Epithelial cell of esophagus (primary cell): Measurements from ENCODE around the gene TNP1.

Source experiments
- DNase-seq: peaks from one replicate; pipeline ENCODE4 v3.0.0; 2010; ENCODE audit warnings: low read depth
- H3K4me3 ChIP-seq: 2 replicates; pipeline ENCODE4 v1.5.1; 2011; ENCODE audit warnings: mild to moderate bottlenecking, low read length, control low read depth
- TF ChIP-seq, protein P1 (sequence below): IDR thresholded peaks from 2 replicates; pipeline ENCODE4 v1.5.1; 2011; ENCODE audit warnings: low read depth, mild to moderate bottlenecking, low read length, control low read depth, inconsistent platforms; ENCODE audit not compliant: insufficient read depth; ENCODE audit errors: missing control alignments

The TNP1 gene, protein sequence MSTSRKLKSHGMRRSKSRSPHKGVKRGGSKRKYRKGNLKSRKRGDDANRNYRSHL

DNA sequence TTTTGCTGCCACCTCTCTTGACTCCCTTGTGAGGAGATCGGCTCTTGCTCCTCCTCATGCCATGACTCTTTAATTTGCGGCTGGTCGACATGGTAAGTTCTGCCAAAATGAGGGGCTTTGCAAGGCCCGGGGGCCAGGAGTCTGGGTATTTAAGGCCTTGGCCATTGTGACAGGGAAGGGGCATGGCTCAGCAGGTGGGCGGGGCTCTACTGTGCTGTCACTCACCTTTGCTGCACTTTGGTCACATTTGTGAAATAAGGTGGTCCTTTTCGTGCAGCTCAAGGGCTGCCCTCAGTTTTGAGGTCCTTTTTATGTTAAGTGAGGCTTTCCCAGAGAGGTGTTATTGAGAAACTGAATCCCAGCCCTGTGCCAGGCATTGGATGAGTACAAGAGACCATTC lies at the start of gene TNP1:
TSS of gene TNP1 (minus strand) at position 121 of the 400 bp plus-strand sequence. CDS start at position 91, 30 bp downstream.
- DNase-seq, result no peak
- no peak within 1 kb of the TSS for H3K4me3 ChIP-seq
- TF ChIP-seq, protein P1, sequence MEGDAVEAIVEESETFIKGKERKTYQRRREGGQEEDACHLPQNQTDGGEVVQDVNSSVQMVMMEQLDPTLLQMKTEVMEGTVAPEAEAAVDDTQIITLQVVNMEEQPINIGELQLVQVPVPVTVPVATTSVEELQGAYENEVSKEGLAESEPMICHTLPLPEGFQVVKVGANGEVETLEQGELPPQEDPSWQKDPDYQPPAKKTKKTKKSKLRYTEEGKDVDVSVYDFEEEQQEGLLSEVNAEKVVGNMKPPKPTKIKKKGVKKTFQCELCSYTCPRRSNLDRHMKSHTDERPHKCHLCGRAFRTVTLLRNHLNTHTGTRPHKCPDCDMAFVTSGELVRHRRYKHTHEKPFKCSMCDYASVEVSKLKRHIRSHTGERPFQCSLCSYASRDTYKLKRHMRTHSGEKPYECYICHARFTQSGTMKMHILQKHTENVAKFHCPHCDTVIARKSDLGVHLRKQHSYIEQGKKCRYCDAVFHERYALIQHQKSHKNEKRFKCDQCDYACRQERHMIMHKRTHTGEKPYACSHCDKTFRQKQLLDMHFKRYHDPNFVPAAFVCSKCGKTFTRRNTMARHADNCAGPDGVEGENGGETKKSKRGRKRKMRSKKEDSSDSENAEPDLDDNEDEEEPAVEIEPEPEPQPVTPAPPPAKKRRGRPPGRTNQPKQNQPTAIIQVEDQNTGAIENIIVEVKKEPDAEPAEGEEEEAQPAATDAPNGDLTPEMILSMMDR, result no peak

DNA sequence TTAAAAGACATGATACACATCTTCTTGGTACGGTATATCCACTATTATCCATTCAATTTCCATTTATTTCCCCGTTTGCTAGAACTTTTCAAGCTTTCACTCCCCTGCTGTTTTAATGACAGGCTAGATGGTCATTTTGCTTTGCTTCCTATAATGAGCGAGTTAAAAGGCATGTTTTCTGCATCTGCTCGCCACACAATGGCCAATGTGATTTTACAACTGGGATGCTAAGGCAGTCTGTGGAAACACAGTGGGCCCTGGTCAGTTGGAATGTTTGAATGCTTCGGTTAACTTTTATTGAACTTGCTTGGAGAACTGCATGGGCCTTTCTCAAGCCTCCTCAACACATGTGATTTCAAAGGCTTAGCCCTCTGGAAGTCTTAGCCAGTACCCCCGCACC lies 48.4 kb upstream of the TNP1 start:
- TF ChIP-seq, protein P1, result no peak
- no peak overlapping the region for H3K4me3 ChIP-seq
- DNase-seq, result no peak

DNA sequence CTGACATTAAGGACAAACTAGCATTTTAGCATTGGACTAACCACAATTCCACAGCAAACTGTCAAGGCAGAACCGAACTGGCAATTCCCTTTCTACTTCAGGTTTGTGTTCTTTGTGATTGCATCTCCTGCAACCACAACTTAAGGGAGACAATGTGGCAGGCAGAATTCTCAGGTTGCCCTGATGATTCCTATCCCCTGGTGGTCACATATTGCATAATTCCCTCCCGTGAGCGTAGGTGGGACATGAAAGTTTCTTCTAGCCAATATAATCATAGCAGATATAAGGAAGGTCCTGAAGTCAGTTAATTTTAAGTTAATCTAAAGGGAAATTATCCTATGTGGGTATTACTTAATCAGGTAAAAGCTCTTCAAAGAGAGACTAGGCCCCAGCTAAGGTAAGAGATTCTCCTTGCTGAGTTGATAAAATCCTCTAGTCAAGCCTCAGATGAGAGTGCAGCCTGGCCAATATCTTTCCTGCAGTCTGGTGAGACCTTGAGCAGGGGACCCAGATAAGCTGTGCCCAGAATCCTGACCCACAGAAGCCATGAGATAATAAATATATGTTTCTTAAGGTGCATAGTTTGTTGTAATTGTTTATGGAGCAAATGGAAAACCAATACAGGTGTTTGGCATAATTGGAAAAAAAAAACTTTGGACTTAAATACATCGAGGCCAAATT lies 45.9 kb upstream of the TNP1 start:
- no peak for DNase-seq
- H3K4me3 ChIP-seq, result no peak overlapping the region
- TF ChIP-seq, protein P1, result no peak

DNA sequence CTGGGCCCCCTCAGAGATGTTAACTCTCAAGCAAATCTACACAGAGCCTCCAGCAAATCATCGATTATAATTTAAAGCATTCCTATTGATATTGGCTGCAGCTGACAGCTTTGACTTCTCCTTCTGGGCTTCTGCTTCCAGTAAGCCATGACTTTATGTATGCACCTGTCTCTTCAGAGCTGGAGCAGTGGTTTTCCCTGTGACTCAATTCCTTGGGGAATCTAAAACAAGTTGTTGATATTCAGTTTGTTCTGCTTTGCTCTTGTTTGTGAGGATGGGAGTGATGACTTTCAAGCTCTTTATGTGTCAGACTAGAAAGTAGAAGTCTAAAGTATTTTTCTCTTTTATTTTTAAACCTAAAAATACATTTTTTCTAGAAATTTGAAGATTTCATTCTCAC lies 45.1 kb upstream of the TNP1 start:
- TF ChIP-seq, protein P1, result no peak
- H3K4me3 ChIP-seq, result no peak overlapping the region
- DNase-seq, result no peak

DNA sequence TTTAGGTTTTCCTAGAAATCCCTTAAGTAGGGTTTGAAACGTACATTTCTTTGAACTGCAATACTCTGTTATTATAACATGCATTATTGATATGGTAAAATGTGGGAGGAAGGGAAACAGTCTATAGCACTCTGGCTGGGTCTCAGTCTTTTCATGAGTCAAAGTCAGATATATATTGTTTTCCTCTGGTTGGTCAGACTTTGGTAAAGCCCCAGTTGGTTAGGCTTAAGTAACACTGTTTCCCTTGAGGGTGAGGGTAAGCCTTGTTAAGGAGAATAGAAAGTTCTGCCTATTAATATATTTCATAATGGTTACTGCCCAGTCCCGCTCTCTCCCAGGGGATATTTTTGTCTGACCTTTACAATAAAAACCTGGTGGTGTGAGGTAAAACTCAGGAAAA lies 44.7 kb upstream of the TNP1 start:
- no peak overlapping the region for H3K4me3 ChIP-seq
- DNase-seq, result no peak
- TF ChIP-seq, protein P1, result no peak

DNA sequence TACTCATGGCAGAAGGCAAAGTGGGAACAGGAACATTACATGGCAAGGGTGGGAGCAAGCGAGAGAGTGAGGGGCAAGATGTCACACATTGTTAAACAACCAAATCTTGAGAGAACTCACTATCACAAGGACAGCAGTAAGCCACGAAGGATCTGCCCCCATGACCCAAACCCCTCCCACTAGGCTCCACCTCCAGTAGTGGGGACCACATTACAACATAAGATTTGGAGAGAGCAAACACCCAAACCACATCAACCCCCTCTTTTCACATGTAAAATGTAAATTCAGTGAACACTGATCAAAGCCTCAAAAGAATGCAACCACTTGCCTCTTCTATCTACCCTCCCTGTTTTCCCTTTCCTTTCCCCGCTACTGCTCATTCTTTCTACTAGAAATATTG lies 43.6 kb upstream of the TNP1 start:
- TF ChIP-seq, protein P1, result no peak
- DNase-seq, result no peak
- no peak overlapping the region for H3K4me3 ChIP-seq

DNA sequence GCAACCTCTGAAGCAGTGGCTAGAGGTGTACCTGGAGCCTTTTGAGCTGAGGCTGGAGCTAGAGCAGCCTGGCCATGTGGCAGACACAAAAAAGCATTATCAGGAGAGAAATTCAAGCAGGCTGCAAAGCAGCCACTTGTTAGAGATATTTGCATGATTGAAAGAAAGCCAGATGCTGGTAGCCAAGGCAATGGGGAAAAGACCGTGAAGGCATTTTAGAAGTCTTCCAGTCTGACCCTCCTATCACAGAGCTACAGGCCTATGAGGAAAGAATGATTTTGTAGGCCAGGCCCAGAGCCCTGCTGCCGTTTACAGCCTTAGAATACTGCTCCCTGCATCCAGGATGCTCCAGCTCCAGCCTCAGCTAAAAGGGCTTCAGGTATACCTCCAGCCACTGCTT lies 41.4 kb upstream of the TNP1 start:
- no peak overlapping the region for H3K4me3 ChIP-seq
- DNase-seq, result no peak
- TF ChIP-seq, protein P1, result no peak
